ENCODE results near the gene LYRM2.
"Not testable (repeated sequence)": the region's sequence is repeated elsewhere in the genome, so short reads cannot be mapped to it uniquely, and the experiment has no call there.

Gene LYRM2

GRCh38 chr6:89649682-89650081 is 11.1 kb upstream of the LYRM2 start:
- DNase-seq (ENCODE audit: low read depth in 2 of 2, low spot score in 1 of 2): no peak

- no peak for DNase-seq (ENCODE audit: low read depth in 2 of 2, low spot score in 1 of 2)
Measured at GRCh38 chr6:89644864-89645263, 6.3 kb upstream of the LYRM2 start.

GRCh38 chr6:89643406-89643805 is 4.9 kb upstream of the LYRM2 start:
- DNase-seq (ENCODE audit: low read depth in 2 of 2, low spot score in 1 of 2): no peak

GRCh38 chr6:89642956-89643355 is 4.4 kb upstream of the LYRM2 start:
- DNase-seq (ENCODE audit: low read depth in 2 of 2, low spot score in 1 of 2): no peak

GRCh38 chr6:89641581-89641980 is 3.0 kb upstream of the LYRM2 start:
- DNase-seq (ENCODE audit: low read depth in 2 of 2, low spot score in 1 of 2): not testable (repeated sequence)

- DNase-seq (ENCODE audit: low read depth in 2 of 2, low spot score in 1 of 2): no peak
Measured at GRCh38 chr6:89640804-89641203, 2.3 kb upstream of the LYRM2 start.

GRCh38 chr6:89637960-89638319 is 607 bp downstream of the LYRM2 start:
- no peak for DNase-seq (ENCODE audit: low read depth in 2 of 2, low spot score in 1 of 2)

GRCh38 chr6:89636412-89636811 is 2.1 kb downstream of the LYRM2 start:
- DNase-seq (ENCODE audit: low read depth in 2 of 2, low spot score in 1 of 2): not testable (repeated sequence)

GRCh38 chr6:89630488-89630887 is 8.1 kb downstream of the LYRM2 start:
- no peak for DNase-seq (ENCODE audit: low read depth in 2 of 2, low spot score in 1 of 2)

- DNase-seq (ENCODE audit: low read depth in 2 of 2, low spot score in 1 of 2): no peak
Measured at GRCh38 chr6:89623749-89624148, 14.8 kb downstream of the LYRM2 start.

- DNase-seq (ENCODE audit: low read depth in 2 of 2, low spot score in 1 of 2): no peak
Measured at GRCh38 chr6:89619567-89619966, 19.0 kb downstream of the LYRM2 start.

GRCh38 chr6:89618026-89618425 is 20.5 kb downstream of the LYRM2 start:
- no peak for DNase-seq (ENCODE audit: low read depth in 2 of 2, low spot score in 1 of 2)

GRCh38 chr6:89616531-89616930 is 22.0 kb downstream of the LYRM2 start:
- DNase-seq (ENCODE audit: low read depth in 2 of 2, low spot score in 1 of 2): no peak

GRCh38 chr6:89615882-89616281 is 22.7 kb downstream of the LYRM2 start:
- DNase-seq (ENCODE audit: low read depth in 2 of 2, low spot score in 1 of 2): no peak

GRCh38 chr6:89613790-89614189 is 24.8 kb downstream of the LYRM2 start:
- no peak for DNase-seq (ENCODE audit: low read depth in 2 of 2, low spot score in 1 of 2)

GRCh38 chr6:89612121-89612520 is 26.4 kb downstream of the LYRM2 start:
- no peak for DNase-seq (ENCODE audit: low read depth in 2 of 2, low spot score in 1 of 2)

- DNase-seq (ENCODE audit: low read depth in 2 of 2, low spot score in 1 of 2): no peak
Measured at GRCh38 chr6:89611666-89612065, 26.9 kb downstream of the LYRM2 start.

- DNase-seq (ENCODE audit: low read depth in 2 of 2, low spot score in 1 of 2): peak; percentile 57 to 70
Measured at GRCh38 chr6:89610149-89610642, 28.4 kb downstream of the LYRM2 start.

GRCh38 chr6:89605861-89606260 is 32.7 kb downstream of the LYRM2 start:
- no peak for DNase-seq (ENCODE audit: low read depth in 2 of 2, low spot score in 1 of 2)

GRCh38 chr6:89604653-89605052 is 33.9 kb downstream of the LYRM2 start:
- DNase-seq (ENCODE audit: low read depth in 2 of 2, low spot score in 1 of 2): no peak

- no peak for DNase-seq (ENCODE audit: low read depth in 2 of 2, low spot score in 1 of 2)
Measured at GRCh38 chr6:89602166-89602565, 36.4 kb downstream of the LYRM2 start.

GRCh38 chr6:89599727-89600126 is 38.8 kb downstream of the LYRM2 start:
- no peak for DNase-seq (ENCODE audit: low read depth in 2 of 2, low spot score in 1 of 2)

- DNase-seq (ENCODE audit: low read depth in 2 of 2, low spot score in 1 of 2): no peak
Measured at GRCh38 chr6:89597988-89598387, 40.6 kb downstream of the LYRM2 start.

GRCh38 chr6:89597372-89597771 is 41.2 kb downstream of the LYRM2 start:
- DNase-seq (ENCODE audit: low read depth in 2 of 2, low spot score in 1 of 2): no peak
